Panc1 (cell line): Measurements from ENCODE around the gene LILRB4. TPM values are rescaled to one million over a fixed set of nuclear protein-coding genes. Genes with fewer than 3 reads are reported as not detected.
"Not testable (repeated sequence)": the region's sequence is repeated elsewhere in the genome, so short reads cannot be mapped to it uniquely, and the experiment has no call there.

ENCODE experiments used
- ATAC-seq: fragments of 200-7000 bp; cut with Tn5 transposase; 2 replicates; pipeline ENCODE4 v1.9.1; 2020; ENCODE audit warnings: mild to moderate bottlenecking, moderate library complexity
- BruUV-seq: library from RNA; stranded (reverse); fragments of 400-500 nt; replicated peaks from 2 replicates; lab custom pipeline; 2021; lab: Mats Ljungman, UMichigan
- CTCF ChIA-PET: fragments of 300-600 bp; sonication (Branson Sonifier 250); formaldehyde crosslinking; loops from one replicate; lab custom pipeline; 2022; ENCODE audit warnings: antibody characterized with exemption; lab: Charles Lee
- POLR2A ChIA-PET: fragments of 300-600 bp; sonication (Branson Sonifier 250); formaldehyde crosslinking; loops from one replicate; lab custom pipeline; 2022; ENCODE audit warnings: antibody characterized with exemption; lab: Charles Lee
- DNase-seq: peaks from one replicate; pipeline ENCODE4 v3.0.0-alpha.2; 2010; ENCODE audit warnings: low read depth, low spot score
- H3K27ac ChIP-seq: 2 replicates; pipeline ENCODE4 v1.5.1; 2011; ENCODE audit warnings: mild to moderate bottlenecking, low read length, inconsistent platforms
- H3K27me3 ChIP-seq: fragments of 200-500 bp; sonication (Bioruptor generic); 2 replicates; pipeline ENCODE4 v1.6.0; 2014; ENCODE audit warnings: low read length, inconsistent platforms; ENCODE audit not compliant: control insufficient read depth, insufficient read depth
- H3K36me3 ChIP-seq: fragments of 200-500 bp; sonication (Bioruptor generic); 2 replicates; pipeline ENCODE4 v1.5.1; 2014; ENCODE audit warnings: inconsistent platforms, mild to moderate bottlenecking, low read length, moderate library complexity; ENCODE audit not compliant: control insufficient read depth, insufficient read depth
- H3K4me1 ChIP-seq: 2 replicates; pipeline ENCODE4 v1.5.1; 2011; ENCODE audit warnings: inconsistent platforms, mild to moderate bottlenecking, low read length, moderate library complexity; ENCODE audit not compliant: control insufficient read depth, insufficient read depth
- H3K4me3 ChIP-seq, 2 experiments: 2 replicates each; pipeline ENCODE4 v1.5.1; 2011 to 2012; ENCODE audit warnings: low read depth in 2 of 2, low read length in 2 of 2, mild to moderate bottlenecking in 2 of 2, inconsistent platforms in 1 of 2, moderate library complexity in 1 of 2
- H3K9me3 ChIP-seq: fragments of 200-500 bp; sonication (Bioruptor generic); 2 replicates; pipeline ENCODE4 v1.5.1; 2014; ENCODE audit warnings: low read depth, mild to moderate bottlenecking, inconsistent platforms, low read length, moderate library complexity; ENCODE audit not compliant: control insufficient read depth, insufficient read depth
- POLR2AphosphoS5 ChIP-seq: IDR thresholded peaks from 2 replicates; pipeline ENCODE4 v1.6.1; 2012; ENCODE audit warnings: mild to moderate bottlenecking, low read depth, low read length, moderate library complexity
- SIN3A ChIP-seq: IDR thresholded peaks from 2 replicates; pipeline ENCODE4 v1.6.1; 2012; ENCODE audit warnings: low read depth, mild to moderate bottlenecking, low read length, moderate library complexity, borderline replicate concordance; ENCODE audit not compliant: insufficient read depth
- TCF7L2 ChIP-seq: IDR thresholded peaks from 2 replicates; pipeline ENCODE4 v1.6.1; 2011; ENCODE audit warnings: mild to moderate bottlenecking, low read depth, low read length, inconsistent platforms
- in situ Hi-C: cut with HindIII; loops from 2 replicates; pipeline ENCODE4 v1.10.0; 2016; ENCODE audit warnings: low sequenced_read_pairs, low pct_unique_long_range_greater_than_20kb
- intact Hi-C: fragments of 100-400 bp; cut with micrococcal nuclease; formaldehyde crosslinking; loops from one replicate; pipeline ENCODE4 v1.10.0; 2022; ENCODE audit not compliant: unreplicated experiment
- microRNA-seq: library from miRNA; unstranded; fragments of <30 nt; microRNA quantifications from one replicate; pipeline ENCODE4 v1.1.0, GENCODE V29; 2020; ENCODE audit not compliant: unreplicated experiment
- total RNA-seq: library from RNA; stranded (reverse); gene quantifications from one replicate; pipeline ENCODE4 v1.2.1, GENCODE V29; 2021; ENCODE audit not compliant: unreplicated experiment
- TF ChIP-seq, protein P1 (sequence below): fragments of 450-650 bp; IDR thresholded peaks from 2 replicates; pipeline ENCODE4 v1.5.1; 2017; ENCODE audit warnings: mild to moderate bottlenecking
- TF ChIP-seq, protein P2 (sequence below), 2 experiments: IDR thresholded peaks; 2 replicates each; pipeline ENCODE4 v1.6.1; 2011 to 2012; ENCODE audit warnings: low read depth in 2 of 2, control low read depth in 1 of 2, low read length in 1 of 2, mild to moderate bottlenecking in 1 of 2, moderate library complexity in 1 of 2; ENCODE audit not compliant: insufficient read depth in 1 of 2

Gene LILRB4
- total RNA-seq, 1 experiment from 2014 or later, result not detected

DNA sequence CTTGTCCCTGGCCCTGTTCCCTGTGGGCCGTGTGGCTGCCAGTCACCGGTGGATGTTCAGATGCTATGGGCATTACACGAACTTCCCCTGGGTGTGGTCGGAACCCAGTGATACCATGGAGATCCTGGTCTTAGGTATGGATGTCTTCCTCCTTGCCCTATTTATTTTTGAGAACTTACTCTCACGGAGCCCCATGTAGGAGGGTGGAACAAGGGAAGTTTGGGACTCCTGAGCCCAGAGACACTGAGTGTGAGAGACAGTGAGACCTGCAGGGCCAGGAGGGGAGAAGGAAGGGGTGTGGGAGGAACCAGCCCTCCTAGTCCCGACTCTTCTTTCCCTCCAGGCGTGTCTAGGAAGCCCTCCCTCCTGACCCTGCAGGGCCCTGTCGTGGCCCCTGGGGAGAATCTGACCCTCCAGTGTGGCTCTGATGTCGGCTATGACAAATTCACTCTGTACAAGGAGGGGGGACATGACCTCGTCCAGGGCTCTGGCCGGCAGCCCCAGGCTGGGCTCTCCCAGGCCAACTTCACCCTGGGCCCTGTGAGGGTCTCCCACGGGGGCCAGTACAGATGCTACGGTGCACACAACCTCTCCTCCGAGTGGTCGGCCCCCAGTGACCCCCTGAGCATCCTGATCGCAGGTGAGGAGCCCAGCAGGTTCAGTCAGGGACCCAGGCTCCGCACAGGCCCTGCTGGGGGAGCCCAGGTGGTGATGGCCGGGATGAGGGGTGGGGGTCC lies 46.6 kb downstream of the LILRB4 start:
- Histone ChIP-seq H3K9me3 (no peaks in the 10 kb centered on the region), H3K27me3 (no peaks in the 10 kb centered on the region), H3K4me3 (no peak overlapping the region), H3K36me3 (no peaks in the 10 kb centered on the region), H3K27ac (no peak overlapping the region), H3K4me1 (no peaks in the 10 kb centered on the region)
- BruUV-seq, result no TSS peak
- intact Hi-C loops (no loop called here), in situ Hi-C loops (no loop called here)
- peak; percentile 62 for ATAC-seq
- no peak for DNase-seq
- ChIA-PET POLR2A (no interaction called here), CTCF (interaction anchor here (0.5 kb wide), 1 partner anchor 959 kb away, joined by 4 read pairs; no protein-coding TSS in a partner anchor)
- TF ChIP-seq, protein P1, sequence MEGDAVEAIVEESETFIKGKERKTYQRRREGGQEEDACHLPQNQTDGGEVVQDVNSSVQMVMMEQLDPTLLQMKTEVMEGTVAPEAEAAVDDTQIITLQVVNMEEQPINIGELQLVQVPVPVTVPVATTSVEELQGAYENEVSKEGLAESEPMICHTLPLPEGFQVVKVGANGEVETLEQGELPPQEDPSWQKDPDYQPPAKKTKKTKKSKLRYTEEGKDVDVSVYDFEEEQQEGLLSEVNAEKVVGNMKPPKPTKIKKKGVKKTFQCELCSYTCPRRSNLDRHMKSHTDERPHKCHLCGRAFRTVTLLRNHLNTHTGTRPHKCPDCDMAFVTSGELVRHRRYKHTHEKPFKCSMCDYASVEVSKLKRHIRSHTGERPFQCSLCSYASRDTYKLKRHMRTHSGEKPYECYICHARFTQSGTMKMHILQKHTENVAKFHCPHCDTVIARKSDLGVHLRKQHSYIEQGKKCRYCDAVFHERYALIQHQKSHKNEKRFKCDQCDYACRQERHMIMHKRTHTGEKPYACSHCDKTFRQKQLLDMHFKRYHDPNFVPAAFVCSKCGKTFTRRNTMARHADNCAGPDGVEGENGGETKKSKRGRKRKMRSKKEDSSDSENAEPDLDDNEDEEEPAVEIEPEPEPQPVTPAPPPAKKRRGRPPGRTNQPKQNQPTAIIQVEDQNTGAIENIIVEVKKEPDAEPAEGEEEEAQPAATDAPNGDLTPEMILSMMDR, result no peak
- TF ChIP-seq, protein P2, sequence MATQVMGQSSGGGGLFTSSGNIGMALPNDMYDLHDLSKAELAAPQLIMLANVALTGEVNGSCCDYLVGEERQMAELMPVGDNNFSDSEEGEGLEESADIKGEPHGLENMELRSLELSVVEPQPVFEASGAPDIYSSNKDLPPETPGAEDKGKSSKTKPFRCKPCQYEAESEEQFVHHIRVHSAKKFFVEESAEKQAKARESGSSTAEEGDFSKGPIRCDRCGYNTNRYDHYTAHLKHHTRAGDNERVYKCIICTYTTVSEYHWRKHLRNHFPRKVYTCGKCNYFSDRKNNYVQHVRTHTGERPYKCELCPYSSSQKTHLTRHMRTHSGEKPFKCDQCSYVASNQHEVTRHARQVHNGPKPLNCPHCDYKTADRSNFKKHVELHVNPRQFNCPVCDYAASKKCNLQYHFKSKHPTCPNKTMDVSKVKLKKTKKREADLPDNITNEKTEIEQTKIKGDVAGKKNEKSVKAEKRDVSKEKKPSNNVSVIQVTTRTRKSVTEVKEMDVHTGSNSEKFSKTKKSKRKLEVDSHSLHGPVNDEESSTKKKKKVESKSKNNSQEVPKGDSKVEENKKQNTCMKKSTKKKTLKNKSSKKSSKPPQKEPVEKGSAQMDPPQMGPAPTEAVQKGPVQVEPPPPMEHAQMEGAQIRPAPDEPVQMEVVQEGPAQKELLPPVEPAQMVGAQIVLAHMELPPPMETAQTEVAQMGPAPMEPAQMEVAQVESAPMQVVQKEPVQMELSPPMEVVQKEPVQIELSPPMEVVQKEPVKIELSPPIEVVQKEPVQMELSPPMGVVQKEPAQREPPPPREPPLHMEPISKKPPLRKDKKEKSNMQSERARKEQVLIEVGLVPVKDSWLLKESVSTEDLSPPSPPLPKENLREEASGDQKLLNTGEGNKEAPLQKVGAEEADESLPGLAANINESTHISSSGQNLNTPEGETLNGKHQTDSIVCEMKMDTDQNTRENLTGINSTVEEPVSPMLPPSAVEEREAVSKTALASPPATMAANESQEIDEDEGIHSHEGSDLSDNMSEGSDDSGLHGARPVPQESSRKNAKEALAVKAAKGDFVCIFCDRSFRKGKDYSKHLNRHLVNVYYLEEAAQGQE (IDR thresholded peaks at IDR 0.05; ENCODE audit: insufficient read depth in 1 of 2, low read depth in 2 of 2, low read length in 1 of 2), result no peak
- TF ChIP-seq POLR2AphosphoS5, result no peak
- no peak for TF ChIP-seq SIN3A
- no peak for TF ChIP-seq TCF7L2

DNA sequence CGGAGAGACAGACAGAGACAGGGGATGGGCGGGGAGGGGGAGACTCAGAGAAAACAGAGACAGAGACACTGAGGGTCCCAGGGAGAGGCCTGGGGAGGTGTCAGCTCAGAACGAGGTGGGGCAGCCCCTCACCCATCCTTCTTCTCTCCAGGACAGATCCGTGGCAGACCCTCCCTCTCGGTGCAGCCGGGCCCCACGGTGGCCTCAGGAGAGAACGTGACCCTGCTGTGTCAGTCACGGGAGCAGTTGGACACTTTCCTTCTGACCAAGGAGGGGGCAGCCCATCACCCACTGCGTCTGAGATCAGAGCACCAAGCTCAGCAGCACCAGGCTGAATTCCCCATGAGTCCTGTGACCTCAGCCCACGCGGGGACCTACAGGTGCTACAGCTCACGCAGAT lies 47.2 kb downstream of the LILRB4 start:
- intact Hi-C loops, H3K4me3 ChIP-seq, H3K36me3 ChIP-seq, H3K27me3 ChIP-seq, H3K9me3 ChIP-seq, ATAC-seq, POLR2A ChIA-PET, H3K4me1 ChIP-seq, DNase-seq, BruUV-seq, H3K27ac ChIP-seq, in situ Hi-C loops: not testable (repeated sequence)
- CTCF ChIA-PET, result interaction anchor here (0.5 kb wide), 1 partner anchor 960 kb away, joined by 4 read pairs; no protein-coding TSS in a partner anchor

Small RNAs within 50 kb of the gene (microRNA-seq; reads per million reads assigned to microRNA genes)
- not detected for gene MIR8061

Other genes starting within 250 kb of the LILRB4 start
- gene TTYH1, start 247.5 kb upstream of the LILRB4 start, total RNA-seq, result 0.62 TPM
- 268 TPM for gene LENG8, start 213.8 kb upstream of the LILRB4 start, total RNA-seq
- gene LENG9, start 199.2 kb upstream of the LILRB4 start, total RNA-seq, result 5.1 TPM
- gene CDC42EP5, start 189.7 kb upstream of the LILRB4 start, total RNA-seq, result 7.1 TPM
- gene LAIR2, start 160.2 kb upstream of the LILRB4 start, total RNA-seq, result not detected
- gene LILRA2, start 89.2 kb upstream of the LILRB4 start, total RNA-seq, result not detected
- gene LILRA1, start 69.4 kb upstream of the LILRB4 start, total RNA-seq, result not detected
- gene LILRB1, start 32.5 kb upstream of the LILRB4 start, total RNA-seq, result 0.08 TPM
- gene KIR3DL3, start 61.5 kb downstream of the LILRB4 start, total RNA-seq, result not detected
- not detected for gene KIR2DL3, start 75.5 kb downstream of the LILRB4 start, total RNA-seq
- gene KIR2DL1, start 106.8 kb downstream of the LILRB4 start, total RNA-seq, result not detected
- not detected for gene KIR2DL4, start 140.6 kb downstream of the LILRB4 start, total RNA-seq
- not detected for gene KIR3DL1, start 153.5 kb downstream of the LILRB4 start, total RNA-seq
- not detected for gene KIR2DS4, start 169.7 kb downstream of the LILRB4 start, total RNA-seq
- not detected for gene KIR3DL2, start 187.5 kb downstream of the LILRB4 start, total RNA-seq
- not detected for gene FCAR, start 211.2 kb downstream of the LILRB4 start, total RNA-seq
- gene NCR1, start 243.2 kb downstream of the LILRB4 start, total RNA-seq, result not detected